GM20431 (cell line): ENCODE results near the gene MAPK1IP1L.

Source experiments
- in situ Hi-C: fragments of 300-500 bp; cut with MseI, MboI; formaldehyde crosslinking; loops from one replicate; pipeline ENCODE4 v1.15.0; 2020; ENCODE audit warnings: low sequenced_read_pairs; ENCODE audit not compliant: unreplicated experiment

Gene MAPK1IP1L

GRCh38 chr14:55117803-55118441 is 66.5 kb downstream of the MAPK1IP1L start:
- in situ Hi-C loops = no loop called here

- in situ Hi-C loops = no loop called here
Observed at GRCh38 chr14:55118761-55119160, 67.3 kb downstream of the MAPK1IP1L start.
